ENCODE results near the gene HOXD10. TPM values are rescaled to one million over a fixed set of nuclear protein-coding genes. Genes with fewer than 3 reads are reported as not detected.

Gene HOXD10
- total RNA-seq, 1 donor from 2014 or later, result 19.6 TPM

DNA sequence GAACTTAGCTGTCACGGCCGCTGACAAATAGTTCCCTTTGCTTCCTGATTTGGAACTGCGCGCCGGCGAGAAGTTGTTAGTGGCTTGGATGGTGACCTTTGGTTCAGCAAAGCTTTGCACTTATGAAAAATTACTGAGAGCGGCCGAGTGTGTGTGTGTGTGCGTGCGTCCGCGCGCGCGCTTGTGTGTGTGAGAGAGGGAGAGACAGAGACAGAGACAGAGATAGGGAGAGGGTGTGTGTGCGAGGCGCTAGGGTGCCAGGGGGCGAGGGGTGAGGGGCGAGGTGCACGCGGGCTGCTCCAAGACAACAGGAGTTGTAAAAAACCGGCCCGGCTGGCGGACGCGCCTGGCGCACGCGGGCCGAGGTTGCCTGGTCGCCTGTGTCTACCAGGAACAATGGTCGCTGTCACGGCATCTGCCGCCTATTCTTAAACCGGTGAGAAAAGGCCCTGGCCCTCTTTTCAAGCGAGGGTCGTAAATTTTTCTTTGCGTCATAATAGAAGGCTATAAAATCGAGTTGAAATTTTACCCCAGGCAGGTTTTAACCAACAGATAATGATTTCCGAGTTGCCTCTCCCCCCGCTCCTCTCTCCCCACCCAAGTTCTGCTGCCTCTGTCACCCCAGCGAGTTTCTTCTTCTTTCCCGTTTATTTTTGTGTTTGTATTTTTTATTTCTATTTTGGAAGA, 41.1 kb downstream of the HOXD10 start:
- peaks cover 30% of the 10 kb centered on the region for H3K4me1 ChIP-seq
- no peaks in the 10 kb centered on the region for H3K36me3 ChIP-seq
- no peak for TF ChIP-seq POLR2AphosphoS5 (IDR thresholded peaks at IDR 0.05; ENCODE audit: insufficient read depth in 1 of 2, low read depth in 1 of 2)
- TF ChIP-seq, protein P1, sequence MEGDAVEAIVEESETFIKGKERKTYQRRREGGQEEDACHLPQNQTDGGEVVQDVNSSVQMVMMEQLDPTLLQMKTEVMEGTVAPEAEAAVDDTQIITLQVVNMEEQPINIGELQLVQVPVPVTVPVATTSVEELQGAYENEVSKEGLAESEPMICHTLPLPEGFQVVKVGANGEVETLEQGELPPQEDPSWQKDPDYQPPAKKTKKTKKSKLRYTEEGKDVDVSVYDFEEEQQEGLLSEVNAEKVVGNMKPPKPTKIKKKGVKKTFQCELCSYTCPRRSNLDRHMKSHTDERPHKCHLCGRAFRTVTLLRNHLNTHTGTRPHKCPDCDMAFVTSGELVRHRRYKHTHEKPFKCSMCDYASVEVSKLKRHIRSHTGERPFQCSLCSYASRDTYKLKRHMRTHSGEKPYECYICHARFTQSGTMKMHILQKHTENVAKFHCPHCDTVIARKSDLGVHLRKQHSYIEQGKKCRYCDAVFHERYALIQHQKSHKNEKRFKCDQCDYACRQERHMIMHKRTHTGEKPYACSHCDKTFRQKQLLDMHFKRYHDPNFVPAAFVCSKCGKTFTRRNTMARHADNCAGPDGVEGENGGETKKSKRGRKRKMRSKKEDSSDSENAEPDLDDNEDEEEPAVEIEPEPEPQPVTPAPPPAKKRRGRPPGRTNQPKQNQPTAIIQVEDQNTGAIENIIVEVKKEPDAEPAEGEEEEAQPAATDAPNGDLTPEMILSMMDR (IDR thresholded peaks at IDR 0.05), result no peak
- no peak for TF ChIP-seq POLR2A (IDR thresholded peaks at IDR 0.05)
- H3K9me3 ChIP-seq, result no peaks in the 10 kb centered on the region
- no peak overlapping the region for H3K27ac ChIP-seq
- intact Hi-C loops (cut with DNase I), result no loop called here
- H3K27me3 ChIP-seq, result peaks cover 15% of the 10 kb centered on the region
- no peak overlapping the region for H3K4me3 ChIP-seq
- DNase-seq (ENCODE audit: extremely low spot score in 2 of 2), result no peak

DNA sequence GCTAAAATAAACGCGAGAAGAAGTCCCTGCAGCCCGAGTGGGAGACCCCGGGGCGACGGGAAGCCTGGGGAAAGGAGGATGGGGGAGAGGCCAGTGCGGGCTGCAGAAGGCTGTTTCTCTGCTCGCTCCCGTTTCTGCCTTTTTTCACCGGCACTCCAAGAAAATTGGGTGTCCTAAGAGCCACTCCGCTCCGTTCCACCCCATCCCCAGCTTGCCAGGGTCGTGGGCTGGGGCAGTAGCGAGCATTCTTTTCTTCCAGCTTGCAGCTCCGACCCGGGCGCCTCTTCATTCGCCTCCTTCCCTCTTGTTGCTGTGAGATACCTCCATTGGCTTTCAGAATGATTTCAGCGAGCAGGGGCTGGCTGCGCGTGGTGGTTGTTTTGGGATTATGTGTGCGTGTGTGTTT, 41.6 kb downstream of the HOXD10 start:
- no peak overlapping the region for H3K4me3 ChIP-seq
- H3K9me3 ChIP-seq, result no peaks in the 10 kb centered on the region
- H3K4me1 ChIP-seq, result peaks cover 30% of the 10 kb centered on the region
- no peaks in the 10 kb centered on the region for H3K36me3 ChIP-seq
- TF ChIP-seq, protein P1 (IDR thresholded peaks at IDR 0.05), result no peak
- TF ChIP-seq POLR2A (IDR thresholded peaks at IDR 0.05), result no peak
- no peak for TF ChIP-seq POLR2AphosphoS5 (IDR thresholded peaks at IDR 0.05; ENCODE audit: insufficient read depth in 1 of 2, low read depth in 1 of 2)
- no peak overlapping the region for H3K27ac ChIP-seq
- no peak for DNase-seq (ENCODE audit: extremely low spot score in 2 of 2)
- intact Hi-C loops (cut with DNase I), result no loop called here
- peaks cover 15% of the 10 kb centered on the region for H3K27me3 ChIP-seq

DNA sequence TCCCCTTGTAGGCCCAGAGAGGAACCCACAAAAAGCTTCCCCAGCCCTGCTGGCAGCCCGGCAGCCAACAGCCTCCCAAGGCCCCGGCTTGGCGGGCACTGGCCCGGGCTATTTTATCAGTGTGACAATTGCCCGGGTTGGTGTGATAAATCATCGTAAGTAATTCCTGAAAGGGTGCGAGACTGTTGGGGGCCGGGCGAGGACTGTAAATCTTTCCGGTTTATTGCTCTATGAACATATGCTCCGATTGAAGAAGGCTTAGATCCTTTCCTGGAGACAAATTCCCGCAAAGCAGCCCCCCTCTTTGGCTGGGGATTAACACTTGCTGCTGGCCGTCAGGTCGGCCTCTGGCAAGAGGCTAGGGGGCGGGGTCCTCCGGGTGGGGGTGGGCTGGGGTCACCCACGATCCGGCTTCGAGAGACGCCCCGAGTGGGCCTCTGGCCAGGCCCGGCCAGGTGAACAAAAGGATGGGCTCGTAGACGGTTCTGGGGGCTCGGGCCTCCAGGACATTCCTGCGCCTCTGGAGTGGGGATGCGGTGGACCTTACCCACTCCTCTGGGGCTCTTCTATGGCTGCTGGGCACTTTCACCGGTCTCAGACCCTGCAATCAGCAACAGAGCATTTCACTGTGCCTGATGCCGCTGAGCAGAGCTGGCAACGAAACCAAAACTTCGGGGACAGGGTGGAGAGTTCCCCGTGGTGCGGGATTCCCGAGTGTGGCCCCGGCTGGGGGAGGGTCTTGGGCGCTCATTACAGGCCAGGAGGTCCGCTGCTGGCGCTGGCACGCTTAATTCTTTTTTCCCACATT, 42.5 kb downstream of the HOXD10 start:
- no peak for DNase-seq (ENCODE audit: extremely low spot score in 2 of 2)
- peaks cover 15% of the 10 kb centered on the region for H3K27me3 ChIP-seq
- TF ChIP-seq, protein P1 (IDR thresholded peaks at IDR 0.05), result no peak
- TF ChIP-seq POLR2A (IDR thresholded peaks at IDR 0.05) (no peak), POLR2AphosphoS5 (IDR thresholded peaks at IDR 0.05; ENCODE audit: insufficient read depth in 1 of 2, low read depth in 1 of 2) (no peak)
- intact Hi-C loops (cut with DNase I), result no loop called here
- H3K36me3 ChIP-seq, result no peaks in the 10 kb centered on the region
- no peak overlapping the region for H3K4me3 ChIP-seq
- H3K27ac ChIP-seq, result no peak overlapping the region
- no peaks in the 10 kb centered on the region for H3K9me3 ChIP-seq
- H3K4me1 ChIP-seq, result peaks cover 30% of the 10 kb centered on the region

DNA sequence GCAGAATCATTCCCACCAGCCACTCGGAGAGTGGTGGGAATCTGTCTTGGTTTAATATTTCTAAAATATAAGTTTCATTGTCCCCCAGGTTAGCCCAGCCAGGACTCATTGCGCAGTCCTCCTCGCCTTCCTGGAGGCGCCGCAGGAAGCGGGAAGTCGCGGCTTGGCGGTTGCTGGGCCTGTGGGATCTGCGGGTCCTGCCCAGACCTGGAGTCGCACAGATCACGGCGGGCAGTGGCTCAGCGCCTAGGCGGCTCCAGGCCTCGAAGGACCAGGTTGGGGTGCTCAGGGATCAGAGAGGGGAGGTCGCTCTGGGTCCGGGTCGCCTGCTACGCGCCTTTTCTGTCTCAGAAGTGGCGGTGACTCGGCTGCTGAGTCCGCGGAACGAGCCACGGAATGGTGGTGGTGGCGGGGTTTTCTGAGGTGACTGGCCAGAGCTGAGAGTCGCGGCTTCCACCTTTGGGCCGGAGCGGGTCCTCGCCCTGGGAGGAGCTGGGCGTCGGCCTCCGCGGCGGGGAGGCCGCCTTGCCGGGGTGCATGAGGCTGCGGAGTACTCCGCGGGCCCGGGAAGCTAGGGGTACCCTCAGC, 43.2 kb downstream of the HOXD10 start:
- H3K9me3 ChIP-seq, result no peaks in the 10 kb centered on the region
- H3K27ac ChIP-seq, result no peak overlapping the region
- peaks cover 31% of the 10 kb centered on the region for H3K4me1 ChIP-seq
- H3K27me3 ChIP-seq, result peaks cover 21% of the 10 kb centered on the region
- intact Hi-C loops (cut with DNase I), result no loop called here
- H3K4me3 ChIP-seq, result no peak overlapping the region
- no peak for DNase-seq (ENCODE audit: extremely low spot score in 2 of 2)
- TF ChIP-seq POLR2A (IDR thresholded peaks at IDR 0.05), result no peak
- TF ChIP-seq, protein P1 (IDR thresholded peaks at IDR 0.05), result no peak
- no peak for TF ChIP-seq POLR2AphosphoS5 (IDR thresholded peaks at IDR 0.05; ENCODE audit: insufficient read depth in 1 of 2, low read depth in 1 of 2)
- H3K36me3 ChIP-seq, result no peaks in the 10 kb centered on the region
